Activated CD4-positive, alpha-beta T cell treated with anti-CD3 and anti-CD28 coated beads, Interleukin-10, Interleukin-2, amounts not matched to agents 100 ng/mL and 50 ng/mL, durations not matched to agents 16 hours and 8 hours (primary cell): Measurements from ENCODE around the gene KCNJ16.
"Not testable (repeated sequence)": the region's sequence is repeated elsewhere in the genome, so short reads cannot be mapped to it uniquely, and the experiment has no call there.

Source experiments
- DNase-seq: peaks from one replicate; pipeline ENCODE4 v3.0.0-alpha.2; 2020

KCNJ16 gene

DNA sequence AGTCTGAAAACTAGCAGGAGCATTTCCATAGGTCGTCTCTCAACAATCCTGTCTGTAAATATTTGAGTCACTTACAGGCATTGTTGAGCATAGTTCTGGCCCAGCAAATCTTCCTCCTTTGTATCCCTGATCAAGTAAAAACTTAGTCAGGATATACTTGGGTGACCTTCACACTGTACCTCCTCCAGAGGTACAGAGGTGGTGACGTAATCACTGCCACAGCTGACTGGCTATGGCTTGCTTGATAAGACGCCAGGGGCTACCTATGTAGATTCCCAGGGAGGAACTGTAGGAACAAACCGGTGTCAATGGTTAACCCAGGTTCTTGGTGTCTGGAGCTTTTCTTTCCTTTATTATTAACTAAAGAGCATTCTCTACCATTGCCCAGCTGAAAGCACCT, at the start of gene KCNJ16:
Gene KCNJ16, plus strand, starts transcription at position 270 of the 400 bp plus-strand sequence. CDS start 56,863 bp downstream, outside the sequence.
- no peak for DNase-seq

GRCh38 chr17:70028397-70028796, 46.6 kb upstream of the KCNJ16 start:
- DNase-seq = no peak

DNA sequence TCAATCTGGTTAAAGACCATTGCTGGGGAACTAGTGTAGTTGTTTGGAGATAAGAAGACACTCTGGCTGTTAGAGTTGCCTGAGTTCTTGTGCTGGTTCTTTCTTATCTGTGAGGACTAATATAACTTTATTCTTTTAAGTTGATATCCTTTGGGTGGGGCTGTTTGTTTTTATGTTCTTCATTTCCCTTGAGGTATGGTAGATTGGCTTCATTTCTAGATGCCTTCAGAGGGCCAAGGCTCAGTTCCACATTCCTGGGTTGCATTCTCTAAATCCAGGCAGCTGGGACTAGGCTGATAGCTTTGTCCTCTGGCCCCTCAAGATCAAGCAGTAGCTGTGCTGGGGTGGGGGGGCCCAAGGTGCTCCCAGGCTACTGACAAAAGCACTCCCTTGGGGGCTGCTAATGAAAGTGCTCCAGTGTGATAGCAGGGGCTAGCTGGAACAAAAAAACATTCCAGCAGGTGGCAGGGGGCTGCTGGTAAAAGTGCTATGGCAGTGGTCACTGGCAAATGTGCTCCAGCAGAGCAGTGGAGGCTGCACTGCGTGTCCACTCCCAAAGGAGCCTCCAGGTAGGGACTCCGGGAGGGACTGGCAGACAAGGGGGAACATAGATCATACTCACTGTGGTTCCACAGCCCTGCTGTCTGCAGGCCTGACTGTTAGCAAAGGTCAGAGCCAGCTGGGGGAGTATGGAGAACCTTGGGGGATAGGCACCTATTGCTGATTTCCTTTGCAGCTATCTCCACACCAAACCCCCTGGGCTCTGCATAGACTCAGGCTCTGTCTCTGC, 45.9 kb upstream of the KCNJ16 start:
- DNase-seq = no peak

DNA sequence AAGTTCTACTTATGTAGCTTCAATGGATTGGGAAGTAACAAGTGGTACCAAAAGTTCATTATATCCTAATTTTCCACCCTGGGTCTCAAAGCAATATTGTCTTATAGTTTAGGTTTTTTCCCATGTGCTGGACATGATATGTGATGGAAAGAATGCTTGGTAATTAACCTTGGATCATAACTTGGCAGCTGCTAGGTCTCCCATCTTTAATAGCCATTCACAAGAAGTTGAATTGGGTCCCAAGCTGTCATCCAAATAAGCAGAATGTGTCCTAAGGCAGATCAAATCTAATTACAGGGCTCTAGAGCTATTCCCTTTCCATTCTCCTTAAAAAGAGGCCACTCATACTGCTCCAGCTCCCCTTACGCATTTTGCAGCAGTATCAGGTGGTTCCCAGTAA, 44.7 kb upstream of the KCNJ16 start:
- DNase-seq = no peak

DNA sequence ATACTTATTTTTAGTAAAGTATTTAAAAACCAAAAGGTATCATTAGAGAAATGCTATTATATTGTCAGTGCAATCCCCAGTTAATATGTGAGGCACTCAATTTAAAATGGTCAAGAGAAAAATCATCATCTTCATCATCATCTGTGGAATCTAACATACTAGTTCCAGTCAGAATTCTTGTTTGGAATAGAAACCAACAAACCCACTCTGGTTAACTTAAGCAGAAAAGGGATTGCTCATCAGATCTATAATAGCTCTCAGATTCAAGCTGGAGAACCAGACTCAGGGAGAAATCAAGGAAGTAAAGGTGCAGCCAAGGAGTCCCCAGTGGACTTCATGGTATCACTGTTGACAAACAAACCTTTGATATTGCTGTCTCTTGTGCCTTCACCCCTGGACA, 43.7 kb upstream of the KCNJ16 start:
- no peak for DNase-seq

DNA sequence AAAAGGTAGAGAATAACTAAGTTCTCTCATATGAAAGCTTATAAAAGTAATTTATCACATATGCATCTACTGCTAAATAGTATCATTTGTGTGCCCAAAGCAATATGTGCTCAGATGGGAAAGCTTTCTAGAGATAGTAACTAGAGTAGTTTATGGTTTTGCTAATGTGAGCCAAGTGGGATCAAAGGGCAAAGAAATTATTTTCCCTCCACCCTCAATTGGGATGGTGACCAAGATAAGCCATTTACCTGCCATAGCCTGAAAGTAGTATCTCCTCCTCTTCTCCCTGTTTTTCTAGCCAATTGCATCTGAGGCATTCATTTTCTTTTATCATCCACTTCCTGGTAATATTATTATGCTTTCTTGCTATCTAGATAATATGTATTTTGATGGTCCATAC, 41.9 kb upstream of the KCNJ16 start:
- no peak for DNase-seq

DNA sequence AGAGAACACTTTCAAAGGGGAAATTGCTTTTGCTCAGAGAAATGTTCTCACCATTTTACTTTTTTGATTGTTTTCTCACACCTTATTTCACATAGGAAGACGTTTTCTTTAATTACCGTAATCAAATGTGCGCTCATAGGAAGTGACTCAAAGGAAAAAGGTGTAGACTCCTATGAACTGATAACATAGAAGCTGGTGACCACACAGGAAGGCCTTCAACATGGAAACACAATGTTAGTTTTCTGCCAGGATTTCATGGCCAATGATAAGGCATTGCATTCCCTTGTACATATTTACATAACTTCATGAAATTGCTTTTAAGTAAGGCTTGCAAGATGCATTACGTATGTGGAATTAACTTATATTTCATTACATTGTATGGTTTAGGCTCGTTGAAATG, 40.9 kb upstream of the KCNJ16 start:
- no peak for DNase-seq

DNA sequence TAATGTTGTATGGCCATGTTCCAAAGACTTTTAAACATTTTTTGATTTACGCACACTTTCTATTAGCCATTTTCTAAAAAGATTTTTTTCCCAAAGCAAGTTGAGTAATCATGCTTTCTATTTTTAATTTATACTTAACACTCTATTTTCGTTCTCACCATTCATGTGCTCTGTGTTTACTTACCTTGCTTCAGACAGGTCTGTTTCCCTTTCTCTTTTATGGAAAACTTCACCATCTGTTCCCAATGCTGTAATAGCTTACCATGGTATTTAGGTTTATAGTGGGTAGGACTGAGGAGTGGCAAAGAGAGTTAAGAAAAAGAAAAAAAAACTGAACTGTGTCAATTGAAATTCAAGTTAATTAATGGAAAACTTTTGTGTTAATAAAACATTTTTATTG, 37.5 kb upstream of the KCNJ16 start:
- DNase-seq = no peak

- no peak for DNase-seq
Measured at GRCh38 chr17:70040336-70040735, 34.7 kb upstream of the KCNJ16 start.

DNA sequence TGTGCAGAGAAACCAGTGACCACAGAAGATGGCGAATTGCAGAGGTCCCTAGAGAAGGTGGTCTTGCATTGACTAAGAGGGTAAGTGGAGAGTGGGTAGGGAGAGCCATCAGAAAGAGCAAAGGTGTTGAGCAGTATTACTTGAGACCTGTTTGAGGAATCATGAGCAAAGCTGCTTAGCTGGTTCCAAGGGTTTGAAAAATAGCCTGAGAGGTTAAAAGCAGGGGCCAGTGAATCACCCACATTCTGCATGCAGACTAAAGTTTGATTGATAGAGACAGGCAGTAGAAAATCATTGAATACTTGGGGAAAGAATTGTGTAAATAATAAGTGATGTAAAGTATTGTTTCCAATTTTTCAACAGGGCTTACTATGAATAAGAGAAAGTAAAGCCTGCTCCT, 34.0 kb upstream of the KCNJ16 start:
- no peak for DNase-seq

DNA sequence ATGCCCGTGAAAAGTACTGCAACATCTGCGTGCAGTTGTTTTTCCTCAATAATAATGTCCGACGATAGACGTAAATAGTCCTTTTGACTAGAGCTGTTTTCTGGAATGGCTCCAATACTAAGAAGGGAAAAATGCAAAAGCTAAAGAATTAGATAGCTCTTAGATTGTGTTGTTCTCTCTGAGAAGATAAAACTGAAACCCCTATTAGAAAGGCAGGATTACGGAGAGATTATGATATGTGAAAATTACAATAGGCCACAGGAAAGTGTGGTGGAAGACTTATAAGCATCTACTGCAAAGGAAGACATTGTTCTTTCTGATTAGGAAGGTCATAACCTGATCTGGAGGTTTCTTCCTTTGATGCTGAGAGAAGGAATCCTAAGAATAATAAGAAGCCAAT, 33.5 kb upstream of the KCNJ16 start:
- DNase-seq = no peak

GRCh38 chr17:70045780-70046179, 29.2 kb upstream of the KCNJ16 start:
- not testable (repeated sequence) for DNase-seq

DNA sequence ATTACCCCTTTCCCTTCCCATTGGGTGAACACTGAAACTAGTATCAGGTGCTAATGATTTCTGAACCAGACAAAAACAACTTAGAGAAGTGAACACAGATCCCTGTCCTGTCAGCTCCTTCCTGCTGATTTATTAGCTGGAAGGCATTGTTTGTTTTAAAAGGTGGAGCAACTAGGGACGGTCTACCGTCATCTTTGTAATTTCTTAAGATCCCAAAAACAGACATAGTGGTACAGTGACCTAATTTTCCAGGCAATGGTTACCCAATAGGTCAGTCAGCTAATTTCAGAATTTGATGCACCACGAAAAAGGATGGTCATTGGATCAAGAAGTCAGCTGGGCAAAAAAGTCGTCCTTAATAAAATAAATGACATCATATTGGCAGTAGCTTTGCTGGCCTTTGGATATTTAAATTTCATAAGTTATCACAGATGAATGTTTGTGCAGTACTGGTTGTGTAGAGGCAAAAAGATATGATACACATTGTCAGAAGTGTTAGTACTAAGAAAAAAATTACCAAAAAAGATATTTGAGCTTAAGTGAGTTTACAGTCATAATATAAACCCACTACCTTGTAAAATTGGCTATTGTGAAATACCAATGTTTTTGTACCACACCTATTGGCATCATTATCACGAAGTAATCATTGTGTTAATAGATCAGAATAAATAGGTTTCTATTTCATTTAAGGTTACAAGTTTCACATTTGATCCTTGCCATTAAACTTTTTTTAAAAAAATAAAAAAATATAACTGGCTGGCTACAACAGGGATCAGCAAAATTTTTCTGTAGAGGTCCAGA, 27.2 kb upstream of the KCNJ16 start:
- no peak for DNase-seq

DNA sequence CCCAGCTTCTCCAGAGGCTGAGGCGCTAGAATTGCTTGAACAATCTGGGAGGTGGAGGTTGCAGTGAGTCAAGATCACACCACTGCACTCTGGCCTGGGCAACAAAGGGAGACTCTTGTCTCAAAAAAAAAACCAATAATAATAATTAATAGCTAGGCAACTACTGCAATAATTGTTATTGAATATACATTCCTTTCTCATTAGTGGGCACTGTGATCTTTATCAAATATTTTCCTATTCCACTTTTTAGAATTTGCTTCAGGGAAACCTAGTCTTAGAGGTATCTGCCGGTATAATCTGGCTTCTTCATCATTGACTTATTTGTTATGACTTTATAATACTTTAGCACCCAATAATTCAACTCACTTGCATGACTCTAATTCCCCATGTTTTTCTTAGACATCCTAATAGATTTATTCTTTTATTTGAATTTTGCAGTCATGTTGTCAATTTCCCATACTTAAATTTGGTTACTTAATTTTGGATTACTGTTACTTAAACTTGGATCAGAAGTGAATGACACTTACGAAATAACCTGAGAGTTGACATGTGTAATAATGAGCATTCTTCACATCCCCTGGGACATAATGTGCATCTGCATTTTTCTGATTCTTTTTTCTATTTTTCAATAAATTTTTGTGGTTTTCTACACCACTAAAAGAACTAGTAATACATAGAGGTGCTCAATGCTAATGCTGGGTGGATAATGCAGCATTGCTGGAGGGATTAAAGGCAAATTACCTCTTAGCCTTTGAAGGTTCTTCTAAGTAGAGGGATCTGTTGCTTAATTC, 25.0 kb upstream of the KCNJ16 start:
- no peak for DNase-seq

DNA sequence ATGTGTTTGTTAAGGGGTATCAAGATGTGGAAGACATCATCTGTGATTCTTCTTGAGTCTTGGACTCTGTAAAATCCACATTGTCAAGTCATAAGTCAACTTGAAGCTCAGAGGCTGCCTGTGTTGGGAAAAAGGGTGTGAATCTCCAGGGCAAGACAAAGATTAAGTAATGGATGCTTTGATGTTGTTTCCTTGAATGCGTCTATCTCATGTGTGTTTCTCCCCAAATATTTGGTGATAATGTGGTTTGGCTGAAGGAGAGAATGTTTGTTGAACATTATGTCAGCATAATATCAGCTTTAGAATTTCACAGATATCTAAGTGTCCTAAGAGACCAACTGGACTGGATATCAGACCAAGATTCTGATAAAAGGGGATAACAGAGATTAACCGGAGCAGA, 24.1 kb upstream of the KCNJ16 start:
- no peak for DNase-seq

DNA sequence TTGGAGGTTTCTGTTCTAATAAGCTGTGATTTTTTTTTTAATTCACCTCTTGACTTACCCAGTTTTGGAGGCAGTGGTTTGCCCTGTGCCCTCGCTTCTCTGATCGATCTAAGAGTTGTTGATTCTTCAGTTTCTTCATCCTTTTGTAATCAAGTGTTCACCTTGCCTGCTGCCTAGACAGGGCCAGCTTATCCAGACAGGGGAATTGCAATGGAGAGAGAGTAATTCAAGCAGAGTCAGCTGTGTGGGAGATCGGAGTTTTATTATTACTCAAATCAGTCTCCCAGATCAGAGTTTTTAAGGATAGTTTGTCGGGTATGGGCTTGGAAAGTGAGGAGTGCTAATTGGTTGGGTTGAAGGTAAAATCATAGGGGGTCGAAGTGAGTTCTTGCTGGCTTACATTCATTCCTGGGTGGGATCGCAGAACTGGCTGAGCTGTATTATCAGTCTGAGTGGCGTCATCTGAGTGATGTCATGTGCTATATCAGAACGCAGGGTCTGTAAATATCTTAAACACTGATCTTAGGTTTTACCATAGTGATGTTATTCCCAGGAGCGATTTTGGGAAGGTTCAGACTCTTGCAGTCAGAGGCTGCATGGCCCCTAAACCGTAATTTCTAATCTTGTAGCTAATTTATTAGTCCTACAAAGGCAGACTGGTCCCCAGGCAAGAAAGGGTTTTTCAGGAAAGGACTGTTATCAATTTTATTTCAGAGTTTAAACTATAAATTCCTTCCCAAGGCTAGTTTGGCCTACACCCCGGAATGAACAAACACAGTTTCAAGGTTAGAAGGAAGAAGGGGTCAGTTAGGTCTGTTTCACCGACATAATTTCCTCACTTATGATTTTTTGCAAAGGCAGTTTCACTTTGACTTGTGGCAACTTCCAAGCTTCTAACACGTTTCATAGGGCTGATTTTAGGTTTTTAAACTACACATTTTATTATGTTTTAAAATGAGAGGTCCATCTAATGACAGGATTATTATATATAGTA, 21.5 kb upstream of the KCNJ16 start:
- DNase-seq = no peak

- no peak for DNase-seq
Measured at GRCh38 chr17:70055000-70055399, 20.0 kb upstream of the KCNJ16 start.

GRCh38 chr17:70059071-70059470, 16.0 kb upstream of the KCNJ16 start:
- DNase-seq = peak; percentile 8

GRCh38 chr17:70059649-70060048, 15.4 kb upstream of the KCNJ16 start:
- no peak for DNase-seq

GRCh38 chr17:70060415-70060814, 14.6 kb upstream of the KCNJ16 start:
- DNase-seq = no peak

DNA sequence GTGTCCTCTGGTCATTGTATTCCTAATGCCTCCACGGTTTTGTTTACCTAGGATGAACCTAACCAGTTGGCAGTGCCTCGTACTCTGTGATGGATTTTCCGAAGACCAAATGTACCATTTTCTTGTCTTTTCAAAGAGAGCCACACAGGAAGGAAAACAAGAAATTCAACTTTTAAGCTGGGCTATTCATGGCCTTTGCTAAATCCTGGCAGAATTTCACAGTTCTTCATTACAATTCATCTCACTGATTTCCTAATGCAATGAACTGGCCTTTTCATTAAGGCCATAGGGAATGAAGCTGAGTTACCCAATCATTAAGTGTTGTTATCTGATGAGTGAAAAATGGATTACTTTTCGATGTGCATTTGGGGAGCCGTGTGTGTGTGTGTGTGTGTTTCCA, 7.9 kb upstream of the KCNJ16 start:
- no peak for DNase-seq
